HG03135 (cell line): ENCODE results near the gene SIX3.

Source experiments
- ATAC-seq: cut with Tn5 transposase; IDR thresholded peaks from one replicate; pipeline ENCODE4 v1.9.1; 2021; ENCODE audit warnings: mild to moderate bottlenecking, moderate library complexity; ENCODE audit not compliant: unreplicated experiment

Gene SIX3

GRCh38 chr2:44980751-44981713, 39.5 kb downstream of the SIX3 start:
- no peak for ATAC-seq

GRCh38 chr2:44981714-44982108, 40.2 kb downstream of the SIX3 start:
- ATAC-seq = no peak

- ATAC-seq = no peak
These were observed 42.5 kb downstream of the SIX3 start for GRCh38 chr2:44983836-44984604.

GRCh38 chr2:44989176-44989575, 47.7 kb downstream of the SIX3 start:
- ATAC-seq = no peak

GRCh38 chr2:44994377-44994776, 52.9 kb downstream of the SIX3 start:
- no peak for ATAC-seq
